ENCODE measurements around the gene DZANK1. TPM values are rescaled to one million over a fixed set of nuclear protein-coding genes. Genes with fewer than 3 reads are reported as not detected.
"Not testable (repeated sequence)": the region's sequence is repeated elsewhere in the genome, so short reads cannot be mapped to it uniquely, and the experiment has no call there.

The DZANK1 gene
- total and polyA plus RNA-seq, 2 experiments from 2014 or later: 7.9 to 8.3 TPM

- H3F3A ChIP-seq (replicated peaks; ENCODE audit: low read depth); H3K4me1 Mint-ChIP-seq; H3K36me3 Mint-ChIP-seq (ENCODE audit: low read depth); H3K79me2 ChIP-seq (replicated peaks; ENCODE audit: insufficient read depth); H4K20me1 ChIP-seq (replicated peaks; ENCODE audit: insufficient read depth); H3K4me2 ChIP-seq; H3K9me2 ChIP-seq (ENCODE audit: insufficient read depth); H3K27me3 ChIP-seq (ENCODE audit: insufficient read depth); H3K36me3 ChIP-seq (ENCODE audit: insufficient read depth); H3K4me3 ChIP-seq; H3K27ac ChIP-seq (ENCODE audit: low read depth); H3K27ac Mint-ChIP-seq; H3K4me1 ChIP-seq (ENCODE audit: insufficient read depth); DNase-seq (ENCODE audit: low spot score); H3K27me3 Mint-ChIP-seq (ENCODE audit: insufficient read depth, low read depth, poor library complexity); H2AFZ ChIP-seq; ATAC-seq; H3K4me3 Mint-ChIP-seq: not testable (repeated sequence)
- H3K9me3 Mint-ChIP-seq: peaks cover 18% of the 10 kb centered on the region; the same call in 2 of the 3 replicates
These were observed 91.3 kb downstream of the DZANK1 start for GRCh38 chr20:18375551-18375950.

GRCh38 chr20:18372296-18372695, 94.5 kb downstream of the DZANK1 start:
- H3K4me2 ChIP-seq: no peak overlapping the region
- H3K27me3 Mint-ChIP-seq (ENCODE audit: insufficient read depth, low read depth, poor library complexity): no peaks in the 10 kb centered on the region
- peaks cover 5% of the 10 kb centered on the region; the same call in 1 of the 2 replicates for H3K36me3 ChIP-seq (ENCODE audit: insufficient read depth)
- H4K20me1 ChIP-seq (replicated peaks; ENCODE audit: insufficient read depth): no peaks in the 10 kb centered on the region
- H3K4me3 ChIP-seq: no peak overlapping the region
- DNase-seq (ENCODE audit: low spot score): no peak
- H3K4me1 Mint-ChIP-seq: no peaks in the 10 kb centered on the region
- H3K4me1 ChIP-seq (ENCODE audit: insufficient read depth): no peaks in the 10 kb centered on the region
- no peaks in the 10 kb centered on the region; the same call in 1 of the 2 replicates for H3K9me2 ChIP-seq (ENCODE audit: insufficient read depth)
- H3K9me3 Mint-ChIP-seq: peaks cover 14% of the 10 kb centered on the region; the same call in 2 of the 3 replicates
- H3K27me3 ChIP-seq (ENCODE audit: insufficient read depth): no peaks in the 10 kb centered on the region
- H3F3A ChIP-seq (replicated peaks; ENCODE audit: low read depth): no peaks in the 10 kb centered on the region
- no peaks in the 10 kb centered on the region; the same call in 2 of the 3 replicates for H3K36me3 Mint-ChIP-seq (ENCODE audit: low read depth)
- no peak overlapping the region for H3K27ac Mint-ChIP-seq
- no peak for ATAC-seq
- no peak overlapping the region for H3K27ac ChIP-seq (ENCODE audit: low read depth)
- 0 out of 2 replicates have a peak overlapping the region, but pooled peaks have one; percentile 8 for H2AFZ ChIP-seq
- H3K4me3 Mint-ChIP-seq: no peak overlapping the region
- no peaks in the 10 kb centered on the region for H3K79me2 ChIP-seq (replicated peaks; ENCODE audit: insufficient read depth)
- no peak for TF ChIP-seq CREB1 (CRISPR knock-in tag; IDR thresholded peaks at IDR 0.05; ENCODE audit: low read depth)
- no peak for TF ChIP-seq STAT1 (IDR thresholded peaks at IDR 0.05; ENCODE audit: unreplicated experiment)
- TF ChIP-seq NANOG (IDR thresholded peaks at IDR 0.05; ENCODE audit: borderline replicate concordance): no peak
- TF ChIP-seq, protein P1, sequence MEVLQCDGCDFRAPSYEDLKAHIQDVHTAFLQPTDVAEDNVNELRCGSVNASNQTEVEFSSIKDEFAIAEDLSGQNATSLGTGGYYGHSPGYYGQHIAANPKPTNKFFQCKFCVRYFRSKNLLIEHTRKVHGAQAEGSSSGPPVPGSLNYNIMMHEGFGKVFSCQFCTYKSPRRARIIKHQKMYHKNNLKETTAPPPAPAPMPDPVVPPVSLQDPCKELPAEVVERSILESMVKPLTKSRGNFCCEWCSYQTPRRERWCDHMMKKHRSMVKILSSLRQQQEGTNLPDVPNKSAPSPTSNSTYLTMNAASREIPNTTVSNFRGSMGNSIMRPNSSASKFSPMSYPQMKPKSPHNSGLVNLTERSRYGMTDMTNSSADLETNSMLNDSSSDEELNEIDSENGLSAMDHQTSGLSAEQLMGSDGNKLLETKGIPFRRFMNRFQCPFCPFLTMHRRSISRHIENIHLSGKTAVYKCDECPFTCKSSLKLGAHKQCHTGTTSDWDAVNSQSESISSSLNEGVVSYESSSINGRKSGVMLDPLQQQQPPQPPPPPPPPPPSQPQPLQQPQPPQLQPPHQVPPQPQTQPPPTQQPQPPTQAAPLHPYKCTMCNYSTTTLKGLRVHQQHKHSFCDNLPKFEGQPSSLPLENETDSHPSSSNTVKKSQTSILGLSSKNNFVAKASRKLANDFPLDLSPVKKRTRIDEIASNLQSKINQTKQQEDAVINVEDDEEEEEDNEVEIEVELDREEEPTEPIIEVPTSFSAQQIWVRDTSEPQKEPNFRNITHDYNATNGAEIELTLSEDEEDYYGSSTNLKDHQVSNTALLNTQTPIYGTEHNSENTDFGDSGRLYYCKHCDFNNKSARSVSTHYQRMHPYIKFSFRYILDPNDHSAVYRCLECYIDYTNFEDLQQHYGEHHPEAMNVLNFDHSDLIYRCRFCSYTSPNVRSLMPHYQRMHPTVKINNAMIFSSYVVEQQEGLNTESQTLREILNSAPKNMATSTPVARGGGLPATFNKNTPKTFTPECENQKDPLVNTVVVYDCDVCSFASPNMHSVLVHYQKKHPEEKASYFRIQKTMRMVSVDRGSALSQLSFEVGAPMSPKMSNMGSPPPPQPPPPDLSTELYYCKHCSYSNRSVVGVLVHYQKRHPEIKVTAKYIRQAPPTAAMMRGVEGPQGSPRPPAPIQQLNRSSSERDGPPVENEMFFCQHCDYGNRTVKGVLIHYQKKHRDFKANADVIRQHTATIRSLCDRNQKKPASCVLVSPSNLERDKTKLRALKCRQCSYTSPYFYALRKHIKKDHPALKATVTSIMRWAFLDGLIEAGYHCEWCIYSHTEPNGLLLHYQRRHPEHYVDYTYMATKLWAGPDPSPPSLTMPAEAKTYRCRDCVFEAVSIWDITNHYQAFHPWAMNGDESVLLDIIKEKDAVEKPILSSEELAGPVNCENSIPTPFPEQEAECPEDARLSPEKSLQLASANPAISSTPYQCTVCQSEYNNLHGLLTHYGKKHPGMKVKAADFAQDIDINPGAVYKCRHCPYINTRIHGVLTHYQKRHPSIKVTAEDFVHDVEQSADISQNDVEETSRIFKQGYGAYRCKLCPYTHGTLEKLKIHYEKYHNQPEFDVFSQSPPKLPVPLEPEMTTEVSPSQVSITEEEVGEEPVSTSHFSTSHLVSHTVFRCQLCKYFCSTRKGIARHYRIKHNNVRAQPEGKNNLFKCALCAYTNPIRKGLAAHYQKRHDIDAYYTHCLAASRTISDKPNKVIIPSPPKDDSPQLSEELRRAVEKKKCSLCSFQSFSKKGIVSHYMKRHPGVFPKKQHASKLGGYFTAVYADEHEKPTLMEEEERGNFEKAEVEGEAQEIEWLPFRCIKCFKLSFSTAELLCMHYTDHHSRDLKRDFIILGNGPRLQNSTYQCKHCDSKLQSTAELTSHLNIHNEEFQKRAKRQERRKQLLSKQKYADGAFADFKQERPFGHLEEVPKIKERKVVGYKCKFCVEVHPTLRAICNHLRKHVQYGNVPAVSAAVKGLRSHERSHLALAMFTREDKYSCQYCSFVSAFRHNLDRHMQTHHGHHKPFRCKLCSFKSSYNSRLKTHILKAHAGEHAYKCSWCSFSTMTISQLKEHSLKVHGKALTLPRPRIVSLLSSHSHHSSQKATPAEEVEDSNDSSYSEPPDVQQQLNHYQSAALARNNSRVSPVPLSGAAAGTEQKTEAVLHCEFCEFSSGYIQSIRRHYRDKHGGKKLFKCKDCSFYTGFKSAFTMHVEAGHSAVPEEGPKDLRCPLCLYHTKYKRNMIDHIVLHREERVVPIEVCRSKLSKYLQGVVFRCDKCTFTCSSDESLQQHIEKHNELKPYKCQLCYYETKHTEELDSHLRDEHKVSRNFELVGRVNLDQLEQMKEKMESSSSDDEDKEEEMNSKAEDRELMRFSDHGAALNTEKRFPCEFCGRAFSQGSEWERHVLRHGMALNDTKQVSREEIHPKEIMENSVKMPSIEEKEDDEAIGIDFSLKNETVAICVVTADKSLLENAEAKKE (CRISPR knock-in tag; IDR thresholded peaks at IDR 0.05): no peak
- no peak for TF ChIP-seq ZNF114 (CRISPR knock-in tag; IDR thresholded peaks at IDR 0.05)
- TF ChIP-seq POLR2AphosphoS5 (IDR thresholded peaks at IDR 0.05; ENCODE audit: low read depth): no peak
- TF ChIP-seq CTCF (conservative IDR thresholded peaks at IDR 0.05; ENCODE audit: low read depth in 2 of 2): no peak
- TF ChIP-seq JUNB (IDR thresholded peaks at IDR 0.05; ENCODE audit: unreplicated experiment): no peak
- TF ChIP-seq EZH2 (IDR thresholded peaks at IDR 0.05; ENCODE audit: low read depth, unreplicated experiment): no peak
- no peak for TF ChIP-seq ZNF331 (CRISPR knock-in tag; IDR thresholded peaks at IDR 0.05; ENCODE audit: low read depth)
- no peak for TF ChIP-seq REST (IDR thresholded peaks at IDR 0.05; ENCODE audit: unreplicated experiment)
- no peak for TF ChIP-seq EZH2phosphoT487 (IDR thresholded peaks at IDR 0.05; ENCODE audit: unreplicated experiment)
